Common myeloid progenitor, CD34-positive (primary cell): ENCODE data around the gene SELENON.

ENCODE experiments used
- CTCF ChIA-PET: fragments of 350-600 bp; sonication (Branson Sonifier 250); formaldehyde crosslinking; loops from one replicate; lab custom pipeline; 2021; ENCODE audit warnings: antibody characterized with exemption; lab: Charles Lee
- POLR2A ChIA-PET: fragments of 350-600 bp; sonication (Branson Sonifier 250); formaldehyde crosslinking; loops from one replicate; lab custom pipeline; 2021; ENCODE audit warnings: antibody characterized with exemption; lab: Charles Lee
- DNase-seq, 3 donors: peaks; one replicate each; pipeline versions ENCODE4 v3.0.0 to v3.0.0-alpha.2; 2013
- H3K27ac ChIP-seq, 2 experiments: 1 replicate in 1 of 2; 2 replicates in 1 of 2; pipeline ENCODE4 v1.7.0; 2013; ENCODE audit warnings: inconsistent platforms in 2 of 2, low read length in 2 of 2, mild to moderate bottlenecking in 2 of 2, low read depth in 1 of 2, moderate library complexity in 1 of 2; ENCODE audit not compliant: severe bottlenecking in 2 of 2, insufficient read depth in 1 of 2, poor library complexity in 1 of 2
- H3K27me3 ChIP-seq, 5 experiments: replicated peaks in 2 of 5; 1 replicate in 3 of 5; 2 replicates in 2 of 5; pipeline versions ENCODE4 v1.6.1 to v1.7.0; 2013; ENCODE audit warnings: low read length in 4 of 5, mild to moderate bottlenecking in 2 of 5, moderate library complexity in 2 of 5, inconsistent platforms in 1 of 5; ENCODE audit not compliant: insufficient read depth in 5 of 5, control insufficient read depth in 4 of 5
- H3K36me3 ChIP-seq, 4 experiments: 1 replicate in 2 of 4; 2 replicates in 2 of 4; pipeline versions ENCODE4 v1.6.1 to v1.7.0; 2013; ENCODE audit warnings: low read length in 3 of 4, control low read depth in 1 of 4, mild to moderate bottlenecking in 1 of 4; ENCODE audit not compliant: control insufficient read depth in 4 of 4, insufficient read depth in 4 of 4
- H3K4me1 ChIP-seq, 4 experiments: 1 replicate in 3 of 4; 2 replicates in 1 of 4; pipeline versions ENCODE4 v1.6.1 to v1.7.1; 2013; ENCODE audit warnings: low read length in 3 of 4, mild to moderate bottlenecking in 3 of 4, control low read depth in 1 of 4, inconsistent platforms in 1 of 4, moderate library complexity in 1 of 4; ENCODE audit not compliant: control insufficient read depth in 4 of 4, insufficient read depth in 4 of 4; ENCODE audit errors: control extremely low read depth in 1 of 4
- H3K4me3 ChIP-seq, 7 experiments: 1 replicate in 4 of 7; 2 replicates in 3 of 7; pipeline versions ENCODE4 v1.5.1 to v1.7.0; 2013; ENCODE audit warnings: mild to moderate bottlenecking in 7 of 7, low read length in 6 of 7, moderate library complexity in 6 of 7, inconsistent platforms in 2 of 7, low read depth in 2 of 7, control low read depth in 1 of 7; ENCODE audit not compliant: insufficient read depth in 4 of 7, control insufficient read depth in 1 of 7; ENCODE audit errors: extremely low read depth in 1 of 7
- H3K9me3 ChIP-seq, 5 experiments: 1 replicate in 4 of 5; 2 replicates in 1 of 5; pipeline versions ENCODE4 v1.6.1 to v1.7.1; 2013; ENCODE audit warnings: low read length in 4 of 5, mild to moderate bottlenecking in 2 of 5, inconsistent platforms in 1 of 5, low read depth in 1 of 5, moderate library complexity in 1 of 5; ENCODE audit not compliant: control insufficient read depth in 4 of 5, insufficient read depth in 2 of 5; ENCODE audit errors: control extremely low read depth in 1 of 5
- WGBS: methylation state at CpG from one replicate; pipeline ENCODE4 v1.1.5; 2013; ENCODE audit not compliant: insufficient coverage; 5-methylcytosine and 5-hydroxymethylcytosine counted together

Gene SELENON

GRCh38 chr1:25829046-25829445, 29.1 kb downstream of the SELENON start:
- Histone ChIP-seq H3K27me3 (no peaks in the 10 kb centered on the region), H3K9me3 (no peaks in the 10 kb centered on the region), H3K4me3 (no peak overlapping the region), H3K4me1 (peaks cover 15 to 32% (median 21%) of the 10 kb centered on the region in 4 experiments), H3K36me3 (peaks cover 21 to 79% (median 62%) of the 10 kb centered on the region in 4 experiments), H3K27ac (no peak overlapping the region)
- no CpG with 5 or more reads among the region's 1 CpG for WGBS
- DNase-seq, result no peak
- ChIA-PET POLR2A (no interaction called here), CTCF (interaction anchor here (2.4 to 5.4 kb wide), 3 partner anchors 8 to 15 kb away, joined by 6 to 22 read pairs (median 8); partner anchors contain the start of gene MTFR1L)

- peak; percentile 25 to 44 (median 30) for DNase-seq
- Histone ChIP-seq H3K4me3 (peak overlapping the region in 2 of 7 experiments; percentile 27 to 37), H3K27ac (peak overlapping the region in 1 of 2 experiments; percentile 20), H3K36me3 (peaks cover 26 to 85% (median 59%) of the 10 kb centered on the region in 4 experiments), H3K9me3 (no peaks in the 10 kb centered on the region), H3K4me1 (peaks cover 15 to 32% (median 21%) of the 10 kb centered on the region in 4 experiments), H3K27me3 (no peaks in the 10 kb centered on the region)
- POLR2A ChIA-PET, result interaction anchor here (1.0 kb wide), 1 partner anchor 15 kb away, joined by 3 read pairs; no protein-coding TSS in a partner anchor
- CTCF ChIA-PET, result interaction anchor here (0.8 to 5.4 kb wide), 8 partner anchors 12 to 179 kb away, joined by 3 to 22 read pairs (median 4); partner anchors contain the start of genes MTFR1L and PAFAH2
- 50% methylated on average over 2 of the region's 5 CpGs for WGBS
Observed at GRCh38 chr1:25831569-25832196, 31.7 kb downstream of the SELENON start.

GRCh38 chr1:25832336-25833037, 32.5 kb downstream of the SELENON start:
- H3K4me1 ChIP-seq, result peaks cover 15 to 32% (median 22%) of the 10 kb centered on the region in 4 experiments
- no peaks in the 10 kb centered on the region for H3K27me3 ChIP-seq
- no peaks in the 10 kb centered on the region for H3K9me3 ChIP-seq
- CTCF ChIA-PET, result interaction anchor here (0.9 to 5.4 kb wide), 8 partner anchors 8 to 179 kb away, joined by 3 to 22 read pairs (median 4); partner anchors contain the start of gene PAFAH2
- H3K27ac ChIP-seq, result peak overlapping the region in 1 of 2 experiments; percentile 20
- H3K36me3 ChIP-seq, result peaks cover 27 to 88% (median 57%) of the 10 kb centered on the region in 4 experiments
- H3K4me3 ChIP-seq, result peak overlapping the region in 2 of 7 experiments; percentile 8 to 27
- POLR2A ChIA-PET, result no interaction called here
- no CpG with 5 or more reads among the region's 6 CpGs for WGBS
- no peak for DNase-seq

GRCh38 chr1:25833158-25833557, 33.2 kb downstream of the SELENON start:
- Histone ChIP-seq H3K4me3 (no peak overlapping the region), H3K9me3 (no peaks in the 10 kb centered on the region), H3K27me3 (no peaks in the 10 kb centered on the region), H3K36me3 (peaks cover 27 to 84% (median 52%) of the 10 kb centered on the region in 4 experiments), H3K4me1 (peaks cover 15 to 32% (median 22%) of the 10 kb centered on the region in 4 experiments), H3K27ac (no peak overlapping the region)
- ChIA-PET CTCF (interaction anchor here (0.9 to 5.4 kb wide), 4 partner anchors 9 to 62 kb away, joined by 3 to 22 read pairs (median 8); no protein-coding TSS in a partner anchor), POLR2A (no interaction called here)
- no peak for DNase-seq
- 96% methylated on average over 3 of the region's 5 CpGs for WGBS

- H3K4me1 ChIP-seq, result peaks cover 15 to 32% (median 22%) of the 10 kb centered on the region in 4 experiments
- POLR2A ChIA-PET, result no interaction called here
- CTCF ChIA-PET, result interaction anchor here (0.7 to 1.2 kb wide), 5 partner anchors 9 to 200 kb away, joined by 3 read pairs; partner anchors contain the start of gene PAFAH2
- H3K36me3 ChIP-seq, result peaks cover 19 to 66% (median 36%) of the 10 kb centered on the region in 4 experiments
- H3K27ac ChIP-seq, result no peak overlapping the region
- no peak overlapping the region for H3K4me3 ChIP-seq
- no peaks in the 10 kb centered on the region for H3K9me3 ChIP-seq
- 100% methylated on average over 3 of the region's 3 CpGs for WGBS
- no peaks in the 10 kb centered on the region for H3K27me3 ChIP-seq
- DNase-seq, result no peak
Observed at GRCh38 chr1:25834894-25835293, 34.9 kb downstream of the SELENON start.

GRCh38 chr1:25836695-25837094, 36.7 kb downstream of the SELENON start:
- H3K9me3 ChIP-seq, result peaks cover 0 to 3% (median 0%) of the 10 kb centered on the region in 5 experiments
- H3K36me3 ChIP-seq, result peaks cover 9 to 48% (median 25%) of the 10 kb centered on the region in 4 experiments
- POLR2A ChIA-PET, result no interaction called here
- H3K27ac ChIP-seq, result no peak overlapping the region
- H3K4me1 ChIP-seq, result peaks cover 9 to 18% (median 16%) of the 10 kb centered on the region in 4 experiments
- H3K4me3 ChIP-seq, result no peak overlapping the region
- H3K27me3 ChIP-seq, result no peaks in the 10 kb centered on the region
- DNase-seq, result no peak
- CTCF ChIA-PET, result interaction anchor here (1.0 to 1.3 kb wide), 3 partner anchors 12 to 62 kb away, joined by 3 to 5 read pairs (median 4); no protein-coding TSS in a partner anchor
- no CpG with 5 or more reads among the region's 3 CpGs for WGBS
